Superior temporal gyrus (tissue), 1 donor: ENCODE measurements around the gene SYNJ2.

Experiments used
- DNase-seq: peaks from one replicate; pipeline ENCODE4 v3.0.0-alpha.2; 2016; ENCODE audit errors: extremely low spot score

SYNJ2 gene

GRCh38 chr6:157978021-157978783 lies 3.5 kb upstream of the SYNJ2 start:
- no peak for DNase-seq

GRCh38 chr6:157980288-157981131 lies 1.2 kb upstream of the SYNJ2 start:
- no peak for DNase-seq

- no peak for DNase-seq
These were observed 600 bp upstream of the SYNJ2 start for GRCh38 chr6:157981132-157981394.

- DNase-seq = peak; percentile 44
These were observed 469 bp downstream of the SYNJ2 start for GRCh38 chr6:157982102-157982562.

- DNase-seq = peak; percentile 69
These were observed 1.1 kb downstream of the SYNJ2 start for GRCh38 chr6:157982563-157983405.

GRCh38 chr6:157983406-157984119 lies 1.9 kb downstream of the SYNJ2 start:
- DNase-seq = no peak

- DNase-seq = peak; percentile 33
These were observed 2.5 kb downstream of the SYNJ2 start for GRCh38 chr6:157984128-157984527.

- peak; percentile 11 for DNase-seq
These were observed 3.1 kb downstream of the SYNJ2 start for GRCh38 chr6:157984686-157985225.

GRCh38 chr6:157985378-157986155 lies 3.9 kb downstream of the SYNJ2 start:
- DNase-seq = peak; percentile 64

- DNase-seq = no peak
These were observed 6.4 kb downstream of the SYNJ2 start for GRCh38 chr6:157987788-157988699.

GRCh38 chr6:157988700-157989063 lies 7.0 kb downstream of the SYNJ2 start:
- DNase-seq = no peak

GRCh38 chr6:157989541-157990289 lies 8.1 kb downstream of the SYNJ2 start:
- peak; percentile 23 for DNase-seq

- peak; percentile 14 for DNase-seq
These were observed 8.8 kb downstream of the SYNJ2 start for GRCh38 chr6:157990321-157991066.

GRCh38 chr6:157991067-157991432 lies 9.4 kb downstream of the SYNJ2 start:
- no peak for DNase-seq

GRCh38 chr6:157993076-157993475 lies 11.4 kb downstream of the SYNJ2 start:
- DNase-seq = peak; percentile 41

GRCh38 chr6:157994125-157994795 lies 12.6 kb downstream of the SYNJ2 start:
- DNase-seq = peak; percentile 88

- DNase-seq = peak; percentile 12
These were observed 13.8 kb downstream of the SYNJ2 start for GRCh38 chr6:157995458-157995857.
